ENCODE results near the gene FAM229A. TPM values are rescaled to one million over a fixed set of nuclear protein-coding genes. Genes with fewer than 3 reads are reported as not detected.

FAM229A gene
- total and polyA plus RNA-seq, 9 of the 15 experiments (the other 6 are each of a cell fraction or from before 2014, with no cell fraction given), result 0.04 to 21.6 (median 7.4) TPM

- TF ChIP-seq PRDM10 (IDR thresholded peaks at IDR 0.05; ENCODE audit: partially characterized antibody) (no peak), EGR1 (conservative IDR thresholded peaks at IDR 0.05) (no peak), XRCC3 (IDR thresholded peaks at IDR 0.05) (no peak), MIER1 (IDR thresholded peaks at IDR 0.05; ENCODE audit: low read depth) (no peak), FOXJ2 (tag; IDR thresholded peaks at IDR 0.05) (no peak), MED1 (CRISPR knock-in tag; IDR thresholded peaks at IDR 0.05; ENCODE audit: borderline replicate concordance) (0 out of 2 replicates have a peak, but pooled peaks have one; percentile 26), CXXC5 (CRISPR knock-in tag; IDR thresholded peaks at IDR 0.05) (peak; percentile 95), ZC3H8 (IDR thresholded peaks at IDR 0.05) (no peak), FOXJ3 (CRISPR knock-in tag; IDR thresholded peaks at IDR 0.05) (no peak), MYNN (IDR thresholded peaks at IDR 0.05) (no peak), MYNN (CRISPR knock-in tag; IDR thresholded peaks at IDR 0.05) (no peak), HEY1 (CRISPR knock-in tag; IDR thresholded peaks at IDR 0.05; ENCODE audit: borderline replicate concordance) (no peak), YBX1 (IDR thresholded peaks at IDR 0.05) (no peak), HNRNPUL1 (IDR thresholded peaks at IDR 0.05; ENCODE audit: low read length) (no peak), HNRNPK (IDR thresholded peaks at IDR 0.05; ENCODE audit: low read depth, low read length, poor library complexity, severe bottlenecking) (peak; percentile 88), KDM2B (CRISPR knock-in tag; IDR thresholded peaks at IDR 0.05) (no peak; the same call in 1 of the 2 replicates), ZNF3 (CRISPR knock-in tag; IDR thresholded peaks at IDR 0.05) (no peak), FOXO4 (CRISPR knock-in tag; IDR thresholded peaks at IDR 0.05) (no peak), TSC22D4 (tag; IDR thresholded peaks at IDR 0.05) (no peak), ZNF444 (CRISPR knock-in tag; IDR thresholded peaks at IDR 0.05) (no peak), ZNF263 (CRISPR knock-in tag; IDR thresholded peaks at IDR 0.05; ENCODE audit: borderline replicate concordance) (0 out of 2 replicates have a peak, but pooled peaks have one; percentile 26), HSF4 (CRISPR knock-in tag; IDR thresholded peaks at IDR 0.05; ENCODE audit: borderline replicate concordance) (no peak), CEBPB (tag; IDR thresholded peaks at IDR 0.05) (no peak), EP300 (IDR thresholded peaks at IDR 0.05; ENCODE audit: low read length) (no peak), ATF7 (IDR thresholded peaks at IDR 0.05) (peak; percentile 59), EZH2 (IDR thresholded peaks at IDR 0.05; ENCODE audit: borderline replicate concordance, low read depth, low read length) (no peak), TCF3 (CRISPR knock-in tag; IDR thresholded peaks at IDR 0.05) (no peak), ZNF224 (CRISPR knock-in tag; IDR thresholded peaks at IDR 0.05) (no peak)
Measured at GRCh38 chr1:32351399-32352238, 10.7 kb downstream of the FAM229A start (continued).

All from K562 (cell line).